ENCODE results near the gene BMAL2. TPM values are rescaled to one million over a fixed set of nuclear protein-coding genes. Genes with fewer than 3 reads are reported as not detected.

Gene BMAL2
- total RNA-seq, 1 experiment from 2014 or later, result 13.0 TPM

GRCh38 chr12:27355979-27356378 lies 23.3 kb downstream of the BMAL2 start:
- Histone ChIP-seq H3K4me3 (ENCODE audit: insufficient read depth, low read depth, low read length) (no peak overlapping the region), H3K27me3 (ENCODE audit: control insufficient read depth, insufficient read depth, low read length) (no peaks in the 10 kb centered on the region)
- DNase-seq, result no peak

GRCh38 chr12:27359578-27360340 lies 27.1 kb downstream of the BMAL2 start:
- H3K4me3 ChIP-seq (ENCODE audit: insufficient read depth, low read depth, low read length), result no peak overlapping the region
- no peaks in the 10 kb centered on the region for H3K36me3 ChIP-seq (replicated peaks; ENCODE audit: control insufficient read depth, insufficient read depth, low read length)
- no peak for DNase-seq
- no peaks in the 10 kb centered on the region for H3K27me3 ChIP-seq (ENCODE audit: control insufficient read depth, insufficient read depth, low read length)

More at GRCh38 chr12:27355979-27356378, 23.3 kb downstream of the BMAL2 start:
- H3K36me3 ChIP-seq (replicated peaks; ENCODE audit: control insufficient read depth, insufficient read depth, low read length), result no peaks in the 10 kb centered on the region

- no peak for DNase-seq
- Histone ChIP-seq H3K27me3 (ENCODE audit: control insufficient read depth, insufficient read depth, low read length) (no peaks in the 10 kb centered on the region), H3K4me3 (ENCODE audit: insufficient read depth, low read depth, low read length) (no peak overlapping the region), H3K36me3 (replicated peaks; ENCODE audit: control insufficient read depth, insufficient read depth, low read length) (no peaks in the 10 kb centered on the region)
These were observed 28.7 kb downstream of the BMAL2 start for GRCh38 chr12:27361372-27361771.

GRCh38 chr12:27366621-27367020 lies 34.0 kb downstream of the BMAL2 start:
- Histone ChIP-seq H3K27me3 (ENCODE audit: control insufficient read depth, insufficient read depth, low read length) (no peaks in the 10 kb centered on the region), H3K36me3 (replicated peaks; ENCODE audit: control insufficient read depth, insufficient read depth, low read length) (no peaks in the 10 kb centered on the region), H3K4me3 (ENCODE audit: insufficient read depth, low read depth, low read length) (no peak overlapping the region)
- DNase-seq, result no peak

GRCh38 chr12:27367078-27367477 lies 34.4 kb downstream of the BMAL2 start:
- DNase-seq, result no peak
- H3K36me3 ChIP-seq (replicated peaks; ENCODE audit: control insufficient read depth, insufficient read depth, low read length), result no peaks in the 10 kb centered on the region
- H3K27me3 ChIP-seq (ENCODE audit: control insufficient read depth, insufficient read depth, low read length), result no peaks in the 10 kb centered on the region
- no peak overlapping the region for H3K4me3 ChIP-seq (ENCODE audit: insufficient read depth, low read depth, low read length)

GRCh38 chr12:27382171-27382795 lies 49.6 kb downstream of the BMAL2 start:
- no peak for DNase-seq
- Histone ChIP-seq H3K27me3 (ENCODE audit: control insufficient read depth, insufficient read depth, low read length) (no peaks in the 10 kb centered on the region), H3K4me3 (ENCODE audit: insufficient read depth, low read depth, low read length) (no peak overlapping the region), H3K36me3 (replicated peaks; ENCODE audit: control insufficient read depth, insufficient read depth, low read length) (no peaks in the 10 kb centered on the region; the same call in 1 of the 2 replicates)

Other genes starting within 250 kb of the BMAL2 start
- gene STK38L, start 88.5 kb upstream of the BMAL2 start, total RNA-seq (2014; rRNA removed; shearing (Covaris generic)), result 18.0 and 20.5 TPM in 2 replicates
- gene SMCO2, start 113.9 kb downstream of the BMAL2 start, total RNA-seq (2014; rRNA removed; shearing (Covaris generic)), result not detected in 2 replicates
- 17.0 and 18.7 TPM in 2 replicates for gene PPFIBP1, start 191.4 kb downstream of the BMAL2 start, total RNA-seq (2014; rRNA removed; shearing (Covaris generic))

Measured in H7 (cell line).